ENCODE measurements around the gene CIDEA.

DNA sequence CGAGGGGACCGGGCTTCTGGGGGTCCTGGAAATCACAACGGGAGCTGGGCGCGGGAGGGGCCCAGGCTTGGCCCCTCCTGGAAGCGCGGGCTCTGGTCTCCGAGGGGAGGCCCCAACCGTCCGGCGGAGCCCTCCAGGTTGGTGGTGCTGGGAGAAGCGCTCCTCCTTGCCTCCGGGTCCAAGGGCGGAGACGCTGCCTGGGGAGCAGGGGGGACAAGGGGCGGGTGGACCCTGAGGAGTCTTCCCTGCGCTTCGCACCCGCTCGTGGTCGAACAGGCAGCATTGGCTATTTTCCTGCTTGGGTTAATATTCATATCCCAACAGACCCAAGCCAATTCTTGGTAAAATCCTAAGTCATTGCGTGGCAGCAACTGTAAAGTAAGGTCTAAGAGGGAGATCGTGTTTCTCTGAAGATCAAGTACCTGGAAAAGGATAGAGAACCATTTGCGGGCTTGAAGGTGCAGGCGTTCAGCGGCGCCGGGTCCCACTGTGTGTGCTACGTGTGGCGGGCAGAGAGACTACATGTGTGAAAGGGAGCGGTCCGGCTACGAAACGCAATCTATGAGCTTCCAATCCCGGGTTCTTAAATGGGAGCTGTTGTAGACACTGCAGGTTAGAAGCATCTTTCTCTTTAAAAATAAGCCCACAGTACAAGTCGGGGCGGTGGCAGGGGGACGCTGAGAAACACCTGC is 805 bp downstream of the CIDEA start:
- TF ChIP-seq, protein P1, sequence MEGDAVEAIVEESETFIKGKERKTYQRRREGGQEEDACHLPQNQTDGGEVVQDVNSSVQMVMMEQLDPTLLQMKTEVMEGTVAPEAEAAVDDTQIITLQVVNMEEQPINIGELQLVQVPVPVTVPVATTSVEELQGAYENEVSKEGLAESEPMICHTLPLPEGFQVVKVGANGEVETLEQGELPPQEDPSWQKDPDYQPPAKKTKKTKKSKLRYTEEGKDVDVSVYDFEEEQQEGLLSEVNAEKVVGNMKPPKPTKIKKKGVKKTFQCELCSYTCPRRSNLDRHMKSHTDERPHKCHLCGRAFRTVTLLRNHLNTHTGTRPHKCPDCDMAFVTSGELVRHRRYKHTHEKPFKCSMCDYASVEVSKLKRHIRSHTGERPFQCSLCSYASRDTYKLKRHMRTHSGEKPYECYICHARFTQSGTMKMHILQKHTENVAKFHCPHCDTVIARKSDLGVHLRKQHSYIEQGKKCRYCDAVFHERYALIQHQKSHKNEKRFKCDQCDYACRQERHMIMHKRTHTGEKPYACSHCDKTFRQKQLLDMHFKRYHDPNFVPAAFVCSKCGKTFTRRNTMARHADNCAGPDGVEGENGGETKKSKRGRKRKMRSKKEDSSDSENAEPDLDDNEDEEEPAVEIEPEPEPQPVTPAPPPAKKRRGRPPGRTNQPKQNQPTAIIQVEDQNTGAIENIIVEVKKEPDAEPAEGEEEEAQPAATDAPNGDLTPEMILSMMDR (IDR thresholded peaks at IDR 0.05) = no peak
- TF ChIP-seq POLR2AphosphoS5 (IDR thresholded peaks at IDR 0.05) = no peak
- TF ChIP-seq EP300 (IDR thresholded peaks at IDR 0.05) = no peak
